Gastrocnemius medialis (tissue), 4 donors: ENCODE results near the gene CDKL5. TPM values are rescaled to one million over a fixed set of nuclear protein-coding genes. Genes with fewer than 3 reads are reported as not detected.

ENCODE experiments used
- ATAC-seq, 2 donors: fragments of 150-250 bp; one replicate each; pipeline ENCODE4 v1.9.1; 2016
- DNase-seq, 2 donors: peaks; one replicate each; pipeline ENCODE4 v3.0.0-alpha.2; 2019
- H3K27ac ChIP-seq, 4 donors: fragments of 200-600 bp; sonication (generic); 1 replicate in 1 of 4; 2 replicates in 3 of 4; pipeline ENCODE4 v1.5.1; 2016 to 2018; ENCODE audit warnings: mild to moderate bottlenecking in 2 of 4, moderate library complexity in 1 of 4
- H3K27me3 ChIP-seq, 3 donors: fragments of 200-600 bp; sonication (generic) in 2 of 3; 1 replicate in 1 of 3; 2 replicates in 2 of 3; pipeline versions ENCODE4 v1.5.1 to v1.6.0; 2016 to 2019; ENCODE audit warnings: mild to moderate bottlenecking in 1 of 3, moderate library complexity in 1 of 3
- H3K36me3 ChIP-seq, 2 donors: fragments of 200-600 bp; sonication (generic) in 1 of 2; one replicate each; pipeline ENCODE4 v1.5.1; 2017 to 2018
- H3K4me1 ChIP-seq, 2 donors: fragments of 200-600 bp; sonication (generic) in 1 of 2; one replicate each; pipeline ENCODE4 v1.5.1; 2016 to 2017; ENCODE audit warnings: mild to moderate bottlenecking in 2 of 2
- H3K4me3 ChIP-seq, 4 donors: fragments of 200-600 bp; sonication (generic) in 3 of 4; 1 replicate in 1 of 4; 2 replicates in 3 of 4; pipeline ENCODE4 v1.5.1; 2016 to 2019; ENCODE audit warnings: mild to moderate bottlenecking in 2 of 4
- H3K9me3 ChIP-seq, 3 donors: fragments of 200-600 bp; sonication (generic) in 2 of 3; 1 replicate in 1 of 3; 2 replicates in 2 of 3; pipeline ENCODE4 v1.5.1; 2016 to 2019
- POLR2A ChIP-seq, 2 donors: fragments of 450-650 bp; IDR thresholded peaks; one replicate each; pipeline ENCODE4 v1.6.1; 2017; ENCODE audit warnings: antibody characterized with exemption in 2 of 2, mild to moderate bottlenecking in 2 of 2, moderate library complexity in 2 of 2
- in situ Hi-C, 4 donors: fragments of 200-750 bp; cut with MboI; loops; one replicate each; pipeline versions ENCODE4 v1.15.0 to v1.8.0; 2017; ENCODE audit warnings: low sequenced_read_pairs in 4 of 4
- intact Hi-C: fragments of 100-400 bp; cut with DNase I; formaldehyde crosslinking; loops from one replicate; pipeline ENCODE4 v1.15.1; 2023; ENCODE audit warnings: low total_unique reads
- total RNA-seq, 4 donors: library from RNA; depleted of rRNA; stranded (reverse); fragments of >200 nt; gene quantifications; one replicate each; pipeline versions ENCODE4 v1.1.0 to v1.2.3, GENCODE V29; 2016
- TF ChIP-seq, protein P1 (sequence below), 5 experiments: fragments of 450-650 bp in 3 of 5; fragments of 200-600 bp in 2 of 5; sonication (generic) in 2 of 5; IDR thresholded peaks in 4 of 5; conservative IDR thresholded peaks in 1 of 5; 1 replicate in 4 of 5; 2 replicates in 1 of 5; pipeline ENCODE4 v1.5.1; 2016 to 2019; ENCODE audit warnings: antibody characterized with exemption in 5 of 5, mild to moderate bottlenecking in 3 of 5, moderate library complexity in 3 of 5

The CDKL5 gene
- total RNA-seq, 4 donors from 2014 or later = 1.5 to 3.0 (median 2.8) TPM

DNA sequence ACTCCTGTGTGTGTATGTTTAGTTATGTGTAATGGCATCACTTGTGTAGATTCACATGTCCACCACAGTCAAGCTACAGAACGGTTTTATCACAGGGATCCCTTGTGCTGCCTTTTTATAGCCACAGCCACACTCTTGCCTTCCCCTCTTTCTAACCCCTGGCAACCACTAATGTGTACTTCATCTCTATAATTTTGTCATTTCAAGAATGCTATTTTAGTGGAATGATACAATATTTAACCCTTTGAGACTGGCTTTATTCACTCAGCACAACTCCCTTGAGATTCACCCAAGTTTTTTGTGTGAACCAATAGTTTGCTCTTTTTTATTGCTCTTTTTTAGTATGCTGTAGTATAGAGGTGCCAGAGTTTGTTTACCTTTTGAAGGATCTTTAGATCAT lies 112.1 kb downstream of the CDKL5 start:
- TF ChIP-seq POLR2A (IDR thresholded peaks at IDR 0.05) = no peak
- TF ChIP-seq, protein P1, sequence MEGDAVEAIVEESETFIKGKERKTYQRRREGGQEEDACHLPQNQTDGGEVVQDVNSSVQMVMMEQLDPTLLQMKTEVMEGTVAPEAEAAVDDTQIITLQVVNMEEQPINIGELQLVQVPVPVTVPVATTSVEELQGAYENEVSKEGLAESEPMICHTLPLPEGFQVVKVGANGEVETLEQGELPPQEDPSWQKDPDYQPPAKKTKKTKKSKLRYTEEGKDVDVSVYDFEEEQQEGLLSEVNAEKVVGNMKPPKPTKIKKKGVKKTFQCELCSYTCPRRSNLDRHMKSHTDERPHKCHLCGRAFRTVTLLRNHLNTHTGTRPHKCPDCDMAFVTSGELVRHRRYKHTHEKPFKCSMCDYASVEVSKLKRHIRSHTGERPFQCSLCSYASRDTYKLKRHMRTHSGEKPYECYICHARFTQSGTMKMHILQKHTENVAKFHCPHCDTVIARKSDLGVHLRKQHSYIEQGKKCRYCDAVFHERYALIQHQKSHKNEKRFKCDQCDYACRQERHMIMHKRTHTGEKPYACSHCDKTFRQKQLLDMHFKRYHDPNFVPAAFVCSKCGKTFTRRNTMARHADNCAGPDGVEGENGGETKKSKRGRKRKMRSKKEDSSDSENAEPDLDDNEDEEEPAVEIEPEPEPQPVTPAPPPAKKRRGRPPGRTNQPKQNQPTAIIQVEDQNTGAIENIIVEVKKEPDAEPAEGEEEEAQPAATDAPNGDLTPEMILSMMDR (IDR thresholded peaks at IDR 0.05 in 4 of 5, conservative IDR thresholded peaks at IDR 0.05 in 1 of 5) = no peak
- Histone ChIP-seq H3K36me3 (no peaks in the 10 kb centered on the region), H3K27me3 (no peaks in the 10 kb centered on the region), H3K4me3 (no peak overlapping the region), H3K9me3 (no peaks in the 10 kb centered on the region), H3K4me1 (no peaks in the 10 kb centered on the region), H3K27ac (no peak overlapping the region)
- intact Hi-C loops = no loop called here
- ATAC-seq = no peak
- DNase-seq = no peak
- in situ Hi-C loops = no loop called here

DNA sequence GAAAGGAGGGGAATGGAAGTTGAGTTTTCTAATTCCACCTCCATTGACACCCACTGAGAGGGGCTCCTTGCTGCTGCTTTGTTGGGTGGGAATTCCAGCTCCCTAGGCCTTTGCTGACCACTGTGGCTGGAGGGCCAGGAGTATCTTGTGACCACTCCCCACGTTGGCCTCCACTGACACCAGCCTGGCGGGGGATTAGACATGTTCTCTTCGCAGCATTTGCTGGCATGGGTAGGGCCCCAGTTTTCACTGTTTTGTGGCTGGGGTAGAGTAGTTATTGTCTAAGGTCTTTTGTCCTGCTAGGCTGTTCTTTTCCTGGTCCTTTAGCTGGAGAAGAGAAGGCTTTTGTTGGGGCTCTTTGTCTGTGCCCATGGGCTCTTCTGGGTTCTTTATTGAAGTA lies 116.7 kb downstream of the CDKL5 start:
- no peak overlapping the region for H3K27ac ChIP-seq
- DNase-seq (no peak), ATAC-seq (no peak)
- no peak overlapping the region for H3K4me3 ChIP-seq
- in situ Hi-C loops = no loop called here
- H3K27me3 ChIP-seq = no peaks in the 10 kb centered on the region
- no peaks in the 10 kb centered on the region for H3K4me1 ChIP-seq
- intact Hi-C loops = no loop called here
- H3K36me3 ChIP-seq = no peaks in the 10 kb centered on the region
- H3K9me3 ChIP-seq = no peaks in the 10 kb centered on the region
- TF ChIP-seq POLR2A (IDR thresholded peaks at IDR 0.05) = no peak
- TF ChIP-seq, protein P1 (IDR thresholded peaks at IDR 0.05 in 4 of 5, conservative IDR thresholded peaks at IDR 0.05 in 1 of 5) = no peak

DNA sequence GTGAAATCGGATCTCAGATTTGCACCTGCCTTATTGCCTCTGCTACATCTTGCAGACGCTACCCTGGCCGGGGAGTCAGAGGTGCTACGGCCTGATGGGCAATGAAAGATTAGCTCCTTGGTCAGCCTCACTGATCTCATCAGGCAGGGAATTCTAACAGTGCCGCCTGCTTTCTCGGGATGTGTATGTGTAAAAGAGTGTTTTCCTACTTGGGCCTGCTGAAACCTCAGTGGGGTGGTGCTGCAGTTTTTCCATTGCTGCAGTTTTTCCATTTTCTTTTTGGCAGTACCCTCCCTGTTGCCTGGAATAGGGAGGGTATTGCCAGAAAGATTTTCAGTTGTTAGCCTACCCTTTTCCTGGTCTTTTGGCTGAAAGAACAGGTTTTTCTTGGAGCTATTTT lies 117.5 kb downstream of the CDKL5 start:
- Histone ChIP-seq H3K4me3 (no peak overlapping the region), H3K27me3 (no peaks in the 10 kb centered on the region), H3K27ac (no peak overlapping the region), H3K36me3 (no peaks in the 10 kb centered on the region), H3K4me1 (no peaks in the 10 kb centered on the region), H3K9me3 (no peaks in the 10 kb centered on the region)
- no peak for TF ChIP-seq POLR2A (IDR thresholded peaks at IDR 0.05)
- TF ChIP-seq, protein P1 (IDR thresholded peaks at IDR 0.05 in 4 of 5, conservative IDR thresholded peaks at IDR 0.05 in 1 of 5) = no peak
- in situ Hi-C loops = no loop called here
- ATAC-seq = no peak
- intact Hi-C loops = no loop called here
- DNase-seq = no peak

DNA sequence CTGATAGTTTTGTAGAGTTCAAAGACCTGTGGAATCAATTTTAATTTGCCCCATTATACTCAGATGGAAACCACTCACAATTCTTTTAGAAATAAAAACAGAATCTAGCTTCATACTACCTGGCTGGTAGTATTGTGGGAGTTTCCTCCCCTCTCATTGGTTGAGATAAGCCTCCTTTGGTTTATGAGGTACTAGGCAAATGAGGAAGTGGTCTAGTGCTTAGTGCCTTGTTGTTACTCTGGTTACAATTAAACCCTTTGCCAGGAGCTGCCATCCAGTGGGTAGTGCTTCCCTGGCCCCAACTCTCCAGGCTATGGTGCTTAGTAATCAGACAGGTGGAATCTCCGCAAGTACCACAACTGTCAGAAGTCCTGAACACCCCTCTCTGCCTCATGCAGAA lies 118.3 kb downstream of the CDKL5 start:
- no peak overlapping the region for H3K27ac ChIP-seq
- H3K4me3 ChIP-seq = no peak overlapping the region
- ATAC-seq (no peak), DNase-seq (no peak)
- no peaks in the 10 kb centered on the region for H3K27me3 ChIP-seq
- TF ChIP-seq, protein P1 (IDR thresholded peaks at IDR 0.05 in 4 of 5, conservative IDR thresholded peaks at IDR 0.05 in 1 of 5) = no peak
- in situ Hi-C loops (no loop called here), intact Hi-C loops (no loop called here)
- no peaks in the 10 kb centered on the region for H3K4me1 ChIP-seq
- no peaks in the 10 kb centered on the region for H3K36me3 ChIP-seq
- no peaks in the 10 kb centered on the region for H3K9me3 ChIP-seq

DNA sequence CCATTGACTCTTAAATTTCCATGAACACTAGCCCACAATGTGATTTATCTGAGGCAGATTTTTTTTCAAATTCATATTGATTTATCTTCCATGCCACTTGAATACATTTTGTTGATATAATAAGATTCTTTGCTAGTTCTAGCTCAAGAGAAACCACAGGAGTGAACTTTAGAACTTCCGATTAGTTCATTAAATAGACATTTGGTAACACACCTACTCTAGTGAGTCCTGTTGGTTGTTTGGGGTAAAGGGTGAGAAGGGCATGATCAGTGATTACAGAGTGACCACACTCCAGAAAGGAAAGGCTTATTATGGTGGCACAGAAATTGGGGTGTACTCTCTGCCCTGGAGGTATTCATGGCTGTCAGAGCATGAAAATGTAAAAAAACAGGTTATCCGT lies 120.4 kb downstream of the CDKL5 start:
- Histone ChIP-seq H3K36me3 (no peaks in the 10 kb centered on the region), H3K9me3 (no peaks in the 10 kb centered on the region), H3K27ac (no peak overlapping the region), H3K4me3 (no peak overlapping the region), H3K27me3 (no peaks in the 10 kb centered on the region), H3K4me1 (no peaks in the 10 kb centered on the region)
- no peak for ATAC-seq
- in situ Hi-C loops (no loop called here), intact Hi-C loops (no loop called here)
- TF ChIP-seq POLR2A (IDR thresholded peaks at IDR 0.05) = no peak
- TF ChIP-seq, protein P1 (IDR thresholded peaks at IDR 0.05 in 4 of 5, conservative IDR thresholded peaks at IDR 0.05 in 1 of 5) = no peak
- DNase-seq = no peak
